CD4-positive, alpha-beta memory T cell (primary cell): ENCODE data around the gene AGAP1. TPM values are rescaled to one million over a fixed set of nuclear protein-coding genes. Genes with fewer than 3 reads are reported as not detected.

Experiments used
- CTCF ChIA-PET: fragments of 350-600 bp; sonication (Branson Sonifier 250); formaldehyde crosslinking; loops from one replicate; lab custom pipeline; 2021; ENCODE audit warnings: inconsistent platforms; ENCODE audit not compliant: partially characterized antibody; lab: Charles Lee
- POLR2A ChIA-PET: fragments of 350-600 bp; sonication (Branson Sonifier 250); formaldehyde crosslinking; loops from one replicate; lab custom pipeline; 2021; ENCODE audit not compliant: partially characterized antibody; lab: Charles Lee
- DNase-seq, 5 donors: peaks; one replicate each; pipeline versions ENCODE4 v3.0.0 to v3.0.0-alpha.2; 2020 to 2022; ENCODE audit warnings: mixed read lengths in 1 of 5
- H3K27ac ChIP-seq: one replicate; pipeline ENCODE4 v1.7.0; 2013; ENCODE audit warnings: low read depth, low read length
- H3K27me3 ChIP-seq: 2 replicates; pipeline ENCODE4 v1.7.0; 2013; ENCODE audit warnings: mild to moderate bottlenecking, low read length, moderate library complexity; ENCODE audit not compliant: insufficient read depth
- H3K36me3 ChIP-seq: 2 replicates; pipeline ENCODE4 v1.7.0; 2013; ENCODE audit warnings: mild to moderate bottlenecking, low read length, moderate library complexity; ENCODE audit not compliant: insufficient read depth
- H3K4me1 ChIP-seq: 2 replicates; pipeline ENCODE4 v1.7.0; 2013; ENCODE audit warnings: mild to moderate bottlenecking, low read length, moderate library complexity; ENCODE audit not compliant: insufficient read depth
- H3K4me3 ChIP-seq, 2 donors: one replicate each; pipeline ENCODE4 v1.7.0; 2013; ENCODE audit warnings: low read length in 2 of 2, mild to moderate bottlenecking in 1 of 2
- H3K9me3 ChIP-seq, 2 donors: one replicate each; pipeline ENCODE4 v1.7.0; 2013; ENCODE audit warnings: low read length in 2 of 2, control low read depth in 1 of 2; ENCODE audit not compliant: control insufficient read depth in 1 of 2
- H3K27ac Mint-ChIP-seq, 7 donors: one replicate each; pipeline ENCODE4 v1.8.0; 2020 to 2021; ENCODE audit warnings: mixed read lengths in 7 of 7, mild to moderate bottlenecking in 6 of 7, inconsistent platforms in 3 of 7, moderate library complexity in 3 of 7
- H3K27me3 Mint-ChIP-seq, 2 donors: one replicate each; pipeline ENCODE4 v1.8.0; 2020 to 2021; ENCODE audit warnings: mixed read lengths in 2 of 2
- H3K36me3 Mint-ChIP-seq, 2 donors: one replicate each; pipeline ENCODE4 v1.8.0; 2020 to 2021; ENCODE audit warnings: mixed read lengths in 2 of 2, inconsistent platforms in 1 of 2, mild to moderate bottlenecking in 1 of 2
- H3K4me1 Mint-ChIP-seq, 4 donors: one replicate each; pipeline ENCODE4 v1.8.0; 2020 to 2021; ENCODE audit warnings: mixed read lengths in 4 of 4, mild to moderate bottlenecking in 1 of 4
- H3K4me3 Mint-ChIP-seq, 8 donors: one replicate each; pipeline ENCODE4 v1.8.0; 2020 to 2021; ENCODE audit warnings: mixed read lengths in 8 of 8, mild to moderate bottlenecking in 7 of 8, moderate library complexity in 6 of 8, inconsistent platforms in 3 of 8
- H3K9me3 Mint-ChIP-seq, 8 donors: one replicate each; pipeline ENCODE4 v1.8.0; 2020 to 2021; ENCODE audit warnings: mixed read lengths in 8 of 8, mild to moderate bottlenecking in 5 of 8, inconsistent platforms in 3 of 8, moderate library complexity in 1 of 8
- intact Hi-C: fragments of 100-400 bp; cut with micrococcal nuclease; formaldehyde crosslinking; loops from one replicate; pipeline ENCODE4 v1.15.1; 2023
- polyA plus RNA-seq, 2 donors: library from polyadenylated mRNA; unstranded; fragments of 300-500 nt; fragmentation: Illumina TruSeq; gene quantifications; one replicate each; pipeline ENCODE4 v1.2.3, GENCODE V29; 2021
- total RNA-seq, 2 experiments: library from RNA; stranded (reverse); gene quantifications; one replicate each; pipeline ENCODE4 v1.2.3, GENCODE V29; 2021

The AGAP1 gene
- total and polyA plus RNA-seq, 4 experiments from 2014 or later, result 0.24 to 2.9 (median 1.9) TPM

GRCh38 chr2:235670974-235671787, 177.3 kb downstream of the AGAP1 start:
- no peaks in the 10 kb centered on the region for H3K27me3 ChIP-seq
- Mint-ChIP-seq H3K36me3 (no peaks in the 10 kb centered on the region), H3K4me1 (peaks cover 10 to 35% (median 17%) of the 10 kb centered on the region in 4 donors), H3K27me3 (peaks cover 30 to 38% of the 10 kb centered on the region in 2 donors), H3K9me3 (peaks cover 0 to 3% (median 0%) of the 10 kb centered on the region in 8 donors), H3K27ac (peak overlapping the region in 2 of 7 donors; percentile 42 to 57), H3K4me3 (peak overlapping the region; percentile 52 to 81 (median 72))
- DNase-seq, result no peak
- intact Hi-C loops, result no loop called here
- no peak overlapping the region for H3K27ac ChIP-seq
- H3K4me1 ChIP-seq, result no peaks in the 10 kb centered on the region
- POLR2A ChIA-PET, result no interaction called here
- H3K36me3 ChIP-seq, result no peaks in the 10 kb centered on the region
- no peak overlapping the region for H3K4me3 ChIP-seq
- no peaks in the 10 kb centered on the region for H3K9me3 ChIP-seq
- CTCF ChIA-PET, result no interaction called here

DNA sequence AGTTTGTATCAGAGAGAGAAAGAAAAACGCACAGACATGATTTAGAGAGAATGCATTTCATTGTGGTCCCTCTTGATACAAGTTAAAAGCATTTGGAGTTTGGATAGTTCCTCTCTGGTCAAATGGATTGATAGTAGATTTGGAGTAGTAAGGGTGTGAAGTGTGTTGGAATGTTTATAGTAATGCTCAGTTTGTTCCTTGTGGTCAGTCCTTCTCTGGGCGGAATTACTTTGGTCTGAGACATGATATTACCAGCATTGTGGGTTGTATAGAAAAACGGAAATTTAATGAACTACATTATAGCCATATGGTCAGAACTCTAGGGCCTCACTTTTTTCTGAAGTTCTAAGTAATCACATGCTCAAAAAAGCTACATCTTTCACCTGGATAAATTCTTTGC, 178.9 kb downstream of the AGAP1 start:
- POLR2A ChIA-PET, result no interaction called here
- H3K9me3 Mint-ChIP-seq, result peaks cover 0 to 3% (median 0%) of the 10 kb centered on the region in 8 donors
- H3K27me3 ChIP-seq, result no peaks in the 10 kb centered on the region

GRCh38 chr2:235674146-235674545, 180.3 kb downstream of the AGAP1 start:
- Histone ChIP-seq H3K27ac (no peak overlapping the region), H3K36me3 (no peaks in the 10 kb centered on the region), H3K27me3 (no peaks in the 10 kb centered on the region), H3K9me3 (no peaks in the 10 kb centered on the region), H3K4me3 (no peak overlapping the region), H3K4me1 (no peaks in the 10 kb centered on the region)
- ChIA-PET POLR2A (no interaction called here), CTCF (no interaction called here)
- Mint-ChIP-seq H3K36me3 (no peaks in the 10 kb centered on the region), H3K27ac (peak overlapping the region in 1 of 7 donors; percentile 58), H3K4me3 (no peak overlapping the region), H3K27me3 (peaks cover 20 to 21% of the 10 kb centered on the region in 2 donors), H3K4me1 (peaks cover 5 to 18% (median 6%) of the 10 kb centered on the region in 4 donors), H3K9me3 (no peaks in the 10 kb centered on the region)
- intact Hi-C loops, result no loop called here
- no peak for DNase-seq

More for the DNA sequence above, 178.9 kb downstream of the AGAP1 start:
- Mint-ChIP-seq H3K4me3 (peak overlapping the region in 3 of 8 donors; percentile 26 to 81 (median 74)), H3K4me1 (peaks cover 11 to 28% (median 13%) of the 10 kb centered on the region in 4 donors), H3K27ac (no peak overlapping the region), H3K36me3 (no peaks in the 10 kb centered on the region), H3K27me3 (peaks cover 24 to 28% of the 10 kb centered on the region in 2 donors)
- CTCF ChIA-PET, result interaction anchor here (0.6 kb wide), 1 partner anchor 43 kb away, joined by 3 read pairs; no protein-coding TSS in a partner anchor
- no peaks in the 10 kb centered on the region for H3K9me3 ChIP-seq
- no peaks in the 10 kb centered on the region for H3K4me1 ChIP-seq
- no peak overlapping the region for H3K4me3 ChIP-seq
- H3K36me3 ChIP-seq, result no peaks in the 10 kb centered on the region
- DNase-seq, result no peak
- no peak overlapping the region for H3K27ac ChIP-seq
- intact Hi-C loops, result no loop called here

DNA sequence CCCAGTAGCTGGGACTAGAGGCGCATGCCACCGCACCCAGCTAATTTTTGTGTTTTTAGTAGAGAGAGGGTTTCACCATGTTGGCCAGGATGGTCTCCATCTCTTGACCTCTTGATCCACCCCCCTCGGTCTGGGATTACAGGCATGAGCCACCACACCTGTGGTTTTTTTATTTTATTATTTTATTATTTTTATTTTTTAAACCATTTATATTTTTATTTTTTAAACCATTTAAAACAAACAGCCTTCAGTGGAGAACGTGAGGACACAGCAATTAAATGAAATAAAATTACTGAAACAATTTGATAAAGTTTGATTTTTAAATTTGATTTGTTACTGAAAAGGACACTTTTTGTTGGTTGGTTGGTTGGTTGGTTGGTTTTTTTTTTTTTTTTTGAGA, 181.0 kb downstream of the AGAP1 start:
- Mint-ChIP-seq H3K9me3 (no peaks in the 10 kb centered on the region), H3K27me3 (peaks cover 20 to 21% of the 10 kb centered on the region in 2 donors), H3K27ac (no peak overlapping the region), H3K4me3 (no peak overlapping the region), H3K36me3 (no peaks in the 10 kb centered on the region), H3K4me1 (peaks cover 4 to 18% (median 6%) of the 10 kb centered on the region in 4 donors)
- CTCF ChIA-PET, result interaction anchor here (0.7 kb wide), 1 partner anchor 39 kb away, joined by 3 read pairs; no protein-coding TSS in a partner anchor
- no peaks in the 10 kb centered on the region for H3K9me3 ChIP-seq
- POLR2A ChIA-PET, result no interaction called here
- H3K4me1 ChIP-seq, result no peaks in the 10 kb centered on the region
- no peak overlapping the region for H3K27ac ChIP-seq
- H3K4me3 ChIP-seq, result no peak overlapping the region
- H3K36me3 ChIP-seq, result no peaks in the 10 kb centered on the region
- no peaks in the 10 kb centered on the region for H3K27me3 ChIP-seq
- intact Hi-C loops, result no loop called here
- DNase-seq, result no peak

- no peak overlapping the region for H3K27ac Mint-ChIP-seq
- H3K9me3 Mint-ChIP-seq, result no peaks in the 10 kb centered on the region
- no peak overlapping the region for H3K4me3 Mint-ChIP-seq
- Histone ChIP-seq H3K36me3 (no peaks in the 10 kb centered on the region), H3K4me3 (no peak overlapping the region), H3K27me3 (no peaks in the 10 kb centered on the region), H3K27ac (no peak overlapping the region), H3K4me1 (no peaks in the 10 kb centered on the region), H3K9me3 (no peaks in the 10 kb centered on the region)
- ChIA-PET CTCF (no interaction called here), POLR2A (no interaction called here)
- no peak for DNase-seq
- intact Hi-C loops, result no loop called here
- H3K27me3 Mint-ChIP-seq, result peaks cover 20 to 21% of the 10 kb centered on the region in 2 donors
- peaks cover 4 to 18% (median 6%) of the 10 kb centered on the region in 4 donors for H3K4me1 Mint-ChIP-seq
- no peaks in the 10 kb centered on the region for H3K36me3 Mint-ChIP-seq
Observed at GRCh38 chr2:235675678-235676535, 182.1 kb downstream of the AGAP1 start.

DNA sequence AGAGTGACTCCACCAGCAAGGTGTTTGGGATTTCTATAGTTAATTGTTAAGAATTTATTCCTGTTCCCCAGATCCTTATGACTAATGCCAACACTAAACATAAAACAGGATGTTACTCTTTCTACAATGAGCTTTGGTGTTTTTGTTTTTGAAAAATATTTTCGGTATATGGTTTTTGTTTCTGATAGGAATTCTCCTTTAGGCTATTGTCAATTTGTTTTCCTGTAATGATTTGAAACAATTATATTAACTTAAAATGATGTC, 182.6 kb downstream of the AGAP1 start:
- no peaks in the 10 kb centered on the region for H3K9me3 ChIP-seq
- POLR2A ChIA-PET, result no interaction called here
- no peak overlapping the region for H3K27ac Mint-ChIP-seq
- no peaks in the 10 kb centered on the region for H3K36me3 ChIP-seq
- H3K4me1 ChIP-seq, result no peaks in the 10 kb centered on the region
- H3K36me3 Mint-ChIP-seq, result no peaks in the 10 kb centered on the region
- CTCF ChIA-PET, result no interaction called here
- intact Hi-C loops, result no loop called here
- no peak overlapping the region for H3K4me3 Mint-ChIP-seq
- no peaks in the 10 kb centered on the region for H3K9me3 Mint-ChIP-seq
- DNase-seq, result no peak
- no peak overlapping the region for H3K4me3 ChIP-seq
- no peaks in the 10 kb centered on the region for H3K27me3 ChIP-seq
- H3K27ac ChIP-seq, result no peak overlapping the region
- H3K4me1 Mint-ChIP-seq, result peaks cover 2 to 16% (median 4%) of the 10 kb centered on the region in 4 donors
- H3K27me3 Mint-ChIP-seq, result peaks cover 19% of the 10 kb centered on the region in 2 donors

DNA sequence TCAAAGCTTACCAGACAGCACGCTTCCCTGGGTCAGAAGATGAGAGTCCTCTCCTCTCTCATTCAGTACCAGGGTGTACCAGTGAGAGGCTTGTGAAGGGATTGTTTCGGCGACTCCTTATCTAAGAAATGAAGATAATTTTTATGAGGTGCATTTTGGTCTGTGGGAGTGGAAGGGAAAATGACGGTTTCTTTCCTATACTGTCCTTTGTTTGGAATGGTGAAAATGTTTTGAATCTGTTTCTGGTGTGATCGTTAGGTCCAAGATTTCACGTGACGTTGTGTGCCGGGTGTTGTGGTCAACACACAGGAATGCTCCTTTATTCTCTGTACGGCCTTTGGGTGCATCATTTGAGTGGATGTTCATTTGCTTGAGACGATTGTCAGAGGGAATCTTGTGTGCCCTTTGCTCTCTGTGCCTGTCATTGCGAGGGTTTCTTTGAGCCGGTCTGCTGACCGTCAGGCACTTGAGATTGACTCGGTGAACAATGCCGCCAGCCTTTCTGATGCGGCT, 183.5 kb downstream of the AGAP1 start:
- Mint-ChIP-seq H3K4me3 (no peak overlapping the region), H3K27me3 (peaks cover 12 to 13% of the 10 kb centered on the region in 2 donors), H3K9me3 (no peaks in the 10 kb centered on the region), H3K36me3 (no peaks in the 10 kb centered on the region), H3K27ac (no peak overlapping the region), H3K4me1 (peaks cover 0 to 7% (median 2%) of the 10 kb centered on the region in 4 donors)
- ChIA-PET POLR2A (no interaction called here), CTCF (no interaction called here)
- H3K36me3 ChIP-seq, result no peaks in the 10 kb centered on the region
- intact Hi-C loops, result no loop called here
- H3K4me1 ChIP-seq, result no peaks in the 10 kb centered on the region
- H3K9me3 ChIP-seq, result no peaks in the 10 kb centered on the region
- H3K4me3 ChIP-seq, result no peak overlapping the region
- no peaks in the 10 kb centered on the region for H3K27me3 ChIP-seq
- no peak for DNase-seq
- no peak overlapping the region for H3K27ac ChIP-seq
